ENCODE measurements around the gene PTF1A.

The PTF1A gene, protein sequence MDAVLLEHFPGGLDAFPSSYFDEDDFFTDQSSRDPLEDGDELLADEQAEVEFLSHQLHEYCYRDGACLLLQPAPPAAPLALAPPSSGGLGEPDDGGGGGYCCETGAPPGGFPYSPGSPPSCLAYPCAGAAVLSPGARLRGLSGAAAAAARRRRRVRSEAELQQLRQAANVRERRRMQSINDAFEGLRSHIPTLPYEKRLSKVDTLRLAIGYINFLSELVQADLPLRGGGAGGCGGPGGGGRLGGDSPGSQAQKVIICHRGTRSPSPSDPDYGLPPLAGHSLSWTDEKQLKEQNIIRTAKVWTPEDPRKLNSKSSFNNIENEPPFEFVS

DNA sequence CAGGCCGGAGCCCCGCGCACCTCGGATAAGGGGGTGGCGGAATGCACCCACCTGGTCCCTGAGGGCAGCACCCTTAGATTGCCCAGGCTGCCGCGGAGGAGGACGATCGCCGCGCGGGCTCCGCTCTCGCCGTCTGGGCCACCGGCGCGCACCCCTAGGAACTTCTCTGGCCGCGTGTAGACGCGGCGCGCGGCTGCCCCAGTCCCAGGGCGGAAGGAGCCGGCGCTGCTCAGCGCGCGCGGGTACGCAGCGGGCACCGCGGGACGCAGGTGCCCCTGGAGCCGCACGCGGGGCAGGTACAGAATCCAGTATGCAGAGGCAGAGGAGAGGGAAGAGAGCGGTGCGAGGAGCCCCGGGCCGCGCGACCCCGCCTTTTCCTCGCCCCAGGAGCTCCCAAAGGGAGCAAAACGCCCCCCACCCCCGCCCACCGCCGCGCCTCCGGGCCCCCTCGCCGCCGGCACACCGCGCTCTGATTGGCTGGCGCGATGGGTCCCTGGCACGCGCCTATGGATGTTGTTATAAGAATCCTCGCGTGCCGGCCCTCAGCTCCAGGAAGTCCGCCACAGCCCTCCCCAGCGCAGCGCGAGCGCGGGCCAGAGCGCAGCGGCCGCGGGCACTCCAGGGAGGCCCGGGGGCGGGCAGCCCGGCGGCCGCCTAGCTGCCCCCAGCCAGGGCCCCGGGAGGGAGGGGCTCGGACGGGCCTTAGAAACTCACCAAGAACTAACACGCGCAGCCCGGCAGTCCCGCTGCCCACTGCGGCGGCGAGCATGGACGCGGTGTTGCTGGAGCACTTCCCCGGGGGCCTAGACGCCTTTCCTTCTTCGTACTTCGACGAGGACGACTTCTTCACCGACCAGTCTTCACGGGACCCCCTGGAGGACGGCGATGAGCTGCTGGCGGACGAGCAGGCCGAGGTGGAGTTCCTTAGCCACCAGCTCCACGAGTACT lies at the start of gene PTF1A:
Gene PTF1A, plus strand, starts transcription at position 549 of the 948 bp plus-strand sequence. Its CDS starts 219 bp downstream, at position 768.
- no peak for TF ChIP-seq JUND (IDR thresholded peaks at IDR 0.05; ENCODE audit: low read depth)
- DNase-seq (ENCODE audit: low read depth in 1 of 2, low spot score in 1 of 2) = no peak
- in situ Hi-C loops (cut with HindIII; ENCODE audit: low pct_unique_long_range_greater_than_20kb, low sequenced_read_pairs) = no loop called here

DNA sequence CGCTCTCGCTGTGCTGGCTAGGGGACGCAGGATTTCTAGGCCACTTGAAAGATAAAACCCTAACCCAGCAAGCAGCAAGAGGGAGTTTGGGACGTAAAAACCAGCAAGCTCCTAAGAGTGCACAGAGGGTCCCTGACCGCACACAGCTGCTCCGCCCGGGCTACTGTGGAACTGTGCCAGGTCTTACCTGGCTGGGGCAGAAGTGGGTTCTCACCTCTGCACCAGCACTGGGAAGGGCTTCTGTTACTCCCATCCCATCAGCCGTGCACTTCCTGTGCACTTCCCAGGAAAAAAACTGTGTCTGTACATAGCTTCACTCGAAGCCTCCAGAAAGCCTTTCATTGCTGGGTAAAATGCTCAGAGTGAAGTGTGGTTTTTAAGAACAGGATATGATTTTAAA lies 45.9 kb upstream of the PTF1A start:
- in situ Hi-C loops (cut with HindIII; ENCODE audit: low pct_unique_long_range_greater_than_20kb, low sequenced_read_pairs) = no loop called here
- DNase-seq (ENCODE audit: low read depth in 1 of 2, low spot score in 1 of 2) = no peak
- TF ChIP-seq JUND (IDR thresholded peaks at IDR 0.05; ENCODE audit: low read depth) = no peak

DNA sequence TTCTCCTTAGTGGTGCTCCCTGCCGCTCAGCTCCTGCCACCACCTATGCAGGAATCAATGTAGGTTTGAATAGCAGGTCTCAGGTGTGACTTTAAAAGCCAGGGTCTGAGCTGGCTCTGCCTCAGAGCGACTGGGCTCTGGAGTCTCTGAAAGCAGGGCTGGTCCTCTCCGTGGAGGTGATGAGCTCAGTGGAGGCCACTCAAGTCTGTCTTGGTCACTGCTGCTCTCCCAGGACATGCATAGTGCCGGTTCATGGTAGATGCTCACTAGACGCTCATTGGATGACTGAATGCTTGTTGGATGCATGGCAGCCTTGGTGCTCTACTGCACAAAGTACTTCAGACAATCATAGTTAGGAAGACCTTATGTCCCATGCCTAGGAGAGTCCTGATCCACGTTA lies 45.1 kb upstream of the PTF1A start:
- in situ Hi-C loops (cut with HindIII; ENCODE audit: low pct_unique_long_range_greater_than_20kb, low sequenced_read_pairs) = no loop called here
- no peak for TF ChIP-seq JUND (IDR thresholded peaks at IDR 0.05; ENCODE audit: low read depth)
- no peak for DNase-seq (ENCODE audit: low read depth in 1 of 2, low spot score in 1 of 2)

DNA sequence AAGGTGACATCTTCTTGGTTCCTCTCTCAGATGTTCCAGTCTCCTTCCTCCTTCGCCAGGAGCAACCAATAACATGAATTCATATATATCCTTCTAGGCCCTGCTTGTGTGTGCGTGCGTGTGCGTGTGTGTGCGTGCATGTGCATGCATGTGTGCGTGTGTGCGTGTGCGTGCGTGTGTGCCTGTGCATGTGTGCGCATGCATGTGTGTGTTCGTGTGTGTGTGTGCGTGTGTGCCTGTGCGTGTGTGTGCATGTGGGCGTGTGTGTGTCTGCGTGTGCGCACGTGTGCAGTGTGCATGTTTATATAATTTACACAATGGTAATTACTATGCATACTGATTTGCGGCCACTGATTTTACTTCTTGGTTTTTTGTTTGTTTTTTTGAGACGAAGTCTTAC lies 43.9 kb upstream of the PTF1A start:
- no peak for TF ChIP-seq JUND (IDR thresholded peaks at IDR 0.05; ENCODE audit: low read depth)
- DNase-seq (ENCODE audit: low read depth in 1 of 2, low spot score in 1 of 2) = no peak
- in situ Hi-C loops (cut with HindIII; ENCODE audit: low pct_unique_long_range_greater_than_20kb, low sequenced_read_pairs) = no loop called here

DNA sequence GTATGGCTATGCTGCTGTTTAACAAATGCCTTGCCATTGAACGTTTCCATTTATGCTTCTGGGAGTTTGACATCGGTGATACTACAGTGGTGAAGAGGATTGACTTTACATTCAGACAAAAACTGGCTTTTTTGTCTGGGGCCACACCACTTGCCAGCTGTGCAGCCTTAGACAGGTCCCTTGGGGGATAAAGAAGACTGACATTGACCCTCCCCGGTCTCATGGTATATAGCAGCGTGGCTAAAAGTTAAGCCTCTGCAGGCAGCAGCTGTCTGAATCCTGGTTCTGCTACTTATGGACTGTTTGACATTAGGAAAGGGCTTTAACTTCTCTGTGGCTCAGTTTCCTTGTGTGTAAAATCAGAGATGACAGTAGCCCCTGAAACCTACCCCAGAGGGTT lies 42.0 kb upstream of the PTF1A start:
- in situ Hi-C loops (cut with HindIII; ENCODE audit: low pct_unique_long_range_greater_than_20kb, low sequenced_read_pairs) = no loop called here
- no peak for TF ChIP-seq JUND (IDR thresholded peaks at IDR 0.05; ENCODE audit: low read depth)
- no peak for DNase-seq (ENCODE audit: low read depth in 1 of 2, low spot score in 1 of 2)

DNA sequence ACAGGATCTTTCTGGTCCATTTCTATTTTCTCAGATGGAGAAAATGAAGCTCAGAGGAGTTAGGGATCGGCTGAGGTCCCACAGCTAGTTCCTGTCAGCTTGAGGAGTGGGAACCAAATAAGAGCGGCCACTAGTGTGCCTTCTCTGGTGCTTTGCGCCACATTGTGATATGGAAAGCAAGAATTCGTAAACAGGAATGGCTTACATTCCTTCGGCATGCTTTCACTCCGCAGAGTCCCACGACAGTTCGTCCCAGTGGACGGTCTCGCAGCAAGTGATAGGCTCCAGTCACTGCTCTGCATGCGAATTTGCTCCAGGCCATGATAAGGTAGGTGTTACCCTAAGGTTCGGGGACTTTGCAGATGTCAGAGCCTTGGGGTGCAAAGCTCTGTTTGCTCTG lies 41.5 kb upstream of the PTF1A start:
- no peak for TF ChIP-seq JUND (IDR thresholded peaks at IDR 0.05; ENCODE audit: low read depth)
- DNase-seq (ENCODE audit: low read depth in 1 of 2, low spot score in 1 of 2) = no peak
- in situ Hi-C loops (cut with HindIII; ENCODE audit: low pct_unique_long_range_greater_than_20kb, low sequenced_read_pairs) = no loop called here

DNA sequence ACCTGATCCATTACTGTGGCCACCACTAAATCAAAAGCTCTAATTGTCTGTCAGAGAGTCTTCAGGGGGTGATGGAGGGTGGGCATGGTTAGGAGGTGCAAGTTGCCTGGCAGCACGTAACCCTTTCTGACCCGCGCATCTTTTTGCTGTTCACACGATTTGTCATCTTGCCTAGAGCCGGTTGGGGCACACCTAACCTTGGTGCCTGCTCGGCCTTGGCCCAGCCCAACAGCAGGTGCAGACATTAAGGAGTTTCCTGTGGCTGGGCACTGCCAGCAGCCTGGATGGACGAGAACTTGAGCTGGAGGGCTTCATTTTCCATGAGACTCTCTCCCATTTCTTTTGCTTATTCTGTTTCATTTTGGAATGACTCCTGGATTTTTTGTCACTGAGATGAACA lies 41.0 kb upstream of the PTF1A start:
- no peak for DNase-seq (ENCODE audit: low read depth in 1 of 2, low spot score in 1 of 2)
- in situ Hi-C loops (cut with HindIII; ENCODE audit: low pct_unique_long_range_greater_than_20kb, low sequenced_read_pairs) = no loop called here
- TF ChIP-seq JUND (IDR thresholded peaks at IDR 0.05; ENCODE audit: low read depth) = no peak

DNA sequence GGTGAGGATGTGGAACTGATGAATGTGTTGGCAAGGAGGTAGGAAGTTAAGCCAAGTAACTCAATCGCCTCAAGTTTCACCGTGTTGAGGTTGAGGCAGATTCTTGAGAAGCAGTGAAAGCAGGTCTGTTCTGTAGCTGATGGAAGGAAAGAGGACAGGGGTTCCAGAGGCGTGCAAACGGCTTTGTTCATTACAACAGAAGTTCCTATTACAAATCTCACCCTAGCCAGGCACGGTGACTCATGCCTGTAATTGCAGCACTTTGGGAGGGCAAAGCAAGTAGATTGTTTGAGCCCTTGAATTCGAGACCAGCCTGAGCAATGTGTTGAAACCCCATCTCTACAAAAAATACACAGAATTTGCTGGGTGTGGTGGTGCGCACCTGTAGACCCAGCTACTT lies 36.9 kb upstream of the PTF1A start:
- no peak for DNase-seq (ENCODE audit: low read depth in 1 of 2, low spot score in 1 of 2)

DNA sequence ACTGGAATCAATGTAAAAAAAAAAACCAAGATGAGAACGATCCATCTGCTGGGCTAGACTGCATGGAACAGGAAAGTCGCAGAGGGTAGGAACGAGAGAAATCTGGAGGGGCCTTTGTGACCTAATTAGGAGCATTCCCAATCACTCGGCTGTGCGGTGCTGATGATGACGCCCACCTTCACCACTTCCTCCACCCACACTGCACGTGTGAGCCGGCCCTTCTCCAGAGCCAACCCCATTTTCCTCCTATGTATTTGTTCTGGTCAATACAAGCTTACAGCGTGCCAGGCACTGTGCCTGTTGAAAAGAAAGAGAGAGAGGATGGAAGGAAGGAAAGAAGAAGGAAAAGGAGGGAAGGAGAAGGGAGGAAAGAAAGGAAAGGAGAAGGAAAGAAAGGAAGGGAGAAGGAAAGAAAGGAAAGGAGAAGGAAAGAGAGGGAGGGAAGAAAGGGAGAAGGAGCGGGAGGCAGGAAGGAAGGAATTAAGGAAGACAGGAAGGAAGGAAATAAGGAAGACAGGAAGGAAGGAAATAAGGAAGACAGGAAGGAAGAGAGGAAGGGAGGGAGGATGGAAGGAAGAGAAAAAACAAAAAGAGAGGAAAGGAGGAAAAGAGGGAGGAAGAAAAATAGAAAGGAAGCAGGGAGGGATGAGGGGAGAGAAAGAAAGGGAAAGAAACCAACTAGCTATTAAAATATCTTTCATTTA lies 35.5 kb upstream of the PTF1A start:
- TF ChIP-seq JUND (IDR thresholded peaks at IDR 0.05; ENCODE audit: low read depth) = no peak
- in situ Hi-C loops (cut with HindIII; ENCODE audit: low pct_unique_long_range_greater_than_20kb, low sequenced_read_pairs) = no loop called here

More for the DNA sequence above, 36.9 kb upstream of the PTF1A start:
- in situ Hi-C loops (cut with HindIII; ENCODE audit: low pct_unique_long_range_greater_than_20kb, low sequenced_read_pairs) = no loop called here
- no peak for TF ChIP-seq JUND (IDR thresholded peaks at IDR 0.05; ENCODE audit: low read depth)

DNA sequence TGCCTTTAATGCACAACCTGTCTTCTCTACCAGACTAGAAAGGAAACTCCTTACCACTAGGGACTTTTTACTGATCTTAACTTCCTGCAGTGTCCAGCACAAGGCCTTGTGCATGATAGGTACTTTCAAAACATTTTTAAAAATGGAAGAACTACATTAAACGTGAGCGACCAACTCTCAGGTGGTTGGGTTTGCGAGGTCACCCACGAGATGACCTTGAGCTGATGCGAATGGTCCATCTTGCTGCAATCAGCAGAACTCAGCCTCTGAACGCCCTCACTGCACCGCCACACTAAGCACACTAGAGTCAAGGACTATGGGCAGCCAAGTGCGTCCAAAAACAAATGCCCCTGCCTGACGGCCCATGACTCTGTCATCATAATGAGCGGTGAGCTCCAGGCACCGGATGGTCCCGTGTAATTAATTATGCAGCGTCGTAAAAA lies 34.9 kb upstream of the PTF1A start:
- TF ChIP-seq JUND (IDR thresholded peaks at IDR 0.05; ENCODE audit: low read depth) = no peak
- DNase-seq (ENCODE audit: low read depth in 1 of 2, low spot score in 1 of 2) = no peak
- in situ Hi-C loops (cut with HindIII; ENCODE audit: low pct_unique_long_range_greater_than_20kb, low sequenced_read_pairs) = no loop called here

More for the DNA sequence above, 35.5 kb upstream of the PTF1A start:
- no peak for DNase-seq (ENCODE audit: low read depth in 1 of 2, low spot score in 1 of 2)

DNA sequence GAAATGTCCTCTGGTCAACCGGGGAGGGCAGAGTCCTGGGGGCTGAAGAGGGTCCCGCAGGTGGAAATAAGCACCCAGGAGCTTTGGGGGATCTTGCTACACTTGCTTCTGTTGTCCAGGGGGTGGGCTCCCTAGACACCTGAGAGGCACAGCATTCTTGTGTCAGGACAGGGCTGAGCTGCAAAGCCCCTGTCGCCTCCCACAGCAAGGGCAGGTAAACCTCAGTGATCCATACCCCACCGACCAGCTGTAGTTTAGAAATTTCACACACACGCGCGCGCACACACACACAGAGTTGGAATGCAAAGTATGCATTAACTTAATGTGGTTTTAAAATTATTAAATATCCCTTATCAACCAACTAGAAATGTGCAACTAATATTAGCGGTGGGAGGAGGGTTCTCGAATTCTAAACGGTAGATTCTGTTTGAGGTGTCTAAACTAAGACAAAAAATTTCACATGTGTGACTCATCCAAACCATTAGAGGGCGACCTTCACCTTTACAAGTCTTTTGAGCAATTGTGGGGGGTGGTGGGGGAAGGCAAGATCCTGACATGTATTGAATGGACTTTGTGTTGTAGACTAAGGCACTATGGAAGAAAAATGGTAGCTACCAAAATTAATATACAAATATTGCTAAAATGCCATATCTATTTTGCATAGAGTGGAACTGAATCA lies 34.3 kb upstream of the PTF1A start:
- no peak for TF ChIP-seq JUND (IDR thresholded peaks at IDR 0.05; ENCODE audit: low read depth)
- peak; percentile 31 to 60 for DNase-seq (ENCODE audit: low read depth in 1 of 2, low spot score in 1 of 2)
- in situ Hi-C loops (cut with HindIII; ENCODE audit: low pct_unique_long_range_greater_than_20kb, low sequenced_read_pairs) = no loop called here

DNA sequence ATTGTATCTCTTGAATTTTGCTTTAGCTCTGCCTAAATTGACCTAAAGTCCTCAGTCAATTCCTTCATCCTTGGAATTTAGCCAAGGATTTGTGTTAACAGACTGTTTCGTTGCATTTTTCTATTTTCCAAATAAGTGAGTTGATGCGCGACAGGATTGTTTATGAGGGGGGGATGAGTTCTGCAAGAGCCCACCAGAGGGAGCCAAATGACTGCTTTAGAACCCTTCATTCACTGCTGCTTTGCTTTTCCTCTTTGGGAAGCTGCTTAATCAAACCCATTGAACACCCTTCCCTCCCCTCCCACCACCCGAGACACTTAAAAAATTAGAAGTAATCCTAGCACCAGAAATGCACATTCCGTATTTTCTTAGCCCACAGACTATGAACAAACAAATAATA lies 33.7 kb upstream of the PTF1A start:
- DNase-seq (ENCODE audit: low read depth in 1 of 2, low spot score in 1 of 2) = peak; percentile 50 to 71
- in situ Hi-C loops (cut with HindIII; ENCODE audit: low pct_unique_long_range_greater_than_20kb, low sequenced_read_pairs) = no loop called here
- no peak for TF ChIP-seq JUND (IDR thresholded peaks at IDR 0.05; ENCODE audit: low read depth)

Measured in T47D (cell line).